HG03045 (cell line): ENCODE data around the gene CDHR2.

Experiments
- ATAC-seq: cut with Tn5 transposase; IDR thresholded peaks from one replicate; pipeline ENCODE4 v1.9.1; 2021; ENCODE audit warnings: mild to moderate bottlenecking, moderate library complexity; ENCODE audit not compliant: unreplicated experiment

The CDHR2 gene

GRCh38 chr5:176527246-176528222 lies 21.6 kb upstream of the CDHR2 start:
- no peak for ATAC-seq

GRCh38 chr5:176528301-176528700 lies 20.8 kb upstream of the CDHR2 start:
- ATAC-seq: no peak

- ATAC-seq: no peak
Observed at GRCh38 chr5:176528761-176529115, 20.4 kb upstream of the CDHR2 start.

- no peak for ATAC-seq
Observed at GRCh38 chr5:176529116-176529740, 19.9 kb upstream of the CDHR2 start.

- no peak for ATAC-seq
Observed at GRCh38 chr5:176529741-176530141, 19.4 kb upstream of the CDHR2 start.

- ATAC-seq: no peak
Observed at GRCh38 chr5:176530393-176530982, 18.7 kb upstream of the CDHR2 start.

GRCh38 chr5:176530983-176531901 lies 17.9 kb upstream of the CDHR2 start:
- ATAC-seq: no peak

- no peak for ATAC-seq
Observed at GRCh38 chr5:176531902-176532493, 17.1 kb upstream of the CDHR2 start.

GRCh38 chr5:176532795-176533194 lies 16.3 kb upstream of the CDHR2 start:
- no peak for ATAC-seq

- ATAC-seq: no peak
Observed at GRCh38 chr5:176533390-176533789, 15.8 kb upstream of the CDHR2 start.

GRCh38 chr5:176533894-176534611 lies 15.1 kb upstream of the CDHR2 start:
- no peak for ATAC-seq

GRCh38 chr5:176534640-176535039 lies 14.5 kb upstream of the CDHR2 start:
- no peak for ATAC-seq

GRCh38 chr5:176535101-176535663 lies 14.0 kb upstream of the CDHR2 start:
- no peak for ATAC-seq

GRCh38 chr5:176535664-176536131 lies 13.4 kb upstream of the CDHR2 start:
- no peak for ATAC-seq

- peak; percentile 18 for ATAC-seq
Observed at GRCh38 chr5:176536132-176536901, 12.8 kb upstream of the CDHR2 start.

GRCh38 chr5:176536902-176537553 lies 12.1 kb upstream of the CDHR2 start, which contains the start of gene RNF44:
RNF44 (minus strand) TSS chr5:176537402; CDS start chr5:176532472, 4,930 bp downstream.
- peak; percentile 65 for ATAC-seq

- ATAC-seq: peak; percentile 66
Observed at GRCh38 chr5:176537554-176538229, 11.4 kb upstream of the CDHR2 start.
